ENCODE measurements around the gene LOX. TPM values are rescaled to one million over a fixed set of nuclear protein-coding genes. Genes with fewer than 3 reads are reported as not detected.

The LOX gene
- total RNA-seq (2014; rRNA removed; shearing (Covaris generic)): 16.3 and 19.2 TPM in 2 replicates

GRCh38 chr5:122078116-122079110 is at the start of gene LOX:
TSS of gene LOX (minus strand) at chr5:122078259. CDS start at chr5:122077985, 274 bp downstream.
- DNase-seq (ENCODE audit: low spot score): peak; percentile 89

DNA sequence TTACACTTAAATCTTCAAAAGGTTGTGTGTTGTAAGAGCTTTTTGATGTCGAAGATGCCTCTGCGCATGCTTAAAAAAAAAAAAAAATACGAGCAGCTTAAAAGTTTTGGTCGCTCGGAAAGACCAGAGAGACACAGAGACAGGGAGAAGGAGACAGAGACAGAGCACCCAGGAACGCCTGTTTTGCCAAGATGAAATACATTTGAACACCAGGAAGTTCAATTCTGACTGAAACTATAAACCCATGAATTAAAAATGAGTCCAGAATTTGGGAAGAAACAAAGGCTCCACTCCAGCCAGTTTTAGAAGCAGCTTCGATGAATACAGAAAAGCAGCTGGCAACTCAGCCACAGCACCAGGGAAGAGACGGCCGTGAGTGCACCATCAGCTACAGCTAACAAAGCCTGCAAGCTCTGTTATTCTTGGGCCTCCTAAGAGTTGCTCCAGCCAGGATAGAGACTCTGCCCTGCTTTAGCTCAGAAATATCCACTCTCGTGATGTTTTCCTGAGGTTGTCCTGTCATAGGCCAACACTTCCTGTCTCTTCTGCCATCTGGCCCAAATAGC is 48.8 kb upstream of the LOX start:
- DNase-seq (ENCODE audit: low spot score): no peak

GRCh38 chr5:122126177-122126755 is 48.2 kb upstream of the LOX start:
- peak; percentile 48 for DNase-seq (ENCODE audit: low spot score)

DNA sequence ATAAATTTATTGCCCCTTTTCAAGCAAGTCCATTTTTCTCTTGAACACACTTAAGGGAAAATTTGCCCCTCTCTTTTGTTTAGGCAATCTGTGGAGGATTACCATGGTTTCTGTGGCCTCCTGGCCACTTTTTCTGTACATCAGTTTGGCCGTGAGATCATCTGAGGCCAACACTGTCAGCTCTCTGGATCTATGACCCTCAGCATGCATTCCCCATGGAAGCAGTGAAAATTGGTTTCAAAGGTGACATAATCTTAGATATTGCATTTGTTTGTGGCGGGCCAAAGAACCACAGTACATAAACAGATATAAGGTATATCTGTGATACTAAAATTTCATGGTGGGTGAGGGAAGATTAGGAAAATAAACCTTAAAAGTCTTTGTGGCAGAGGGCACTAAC is 46.7 kb upstream of the LOX start:
- DNase-seq (ENCODE audit: low spot score): no peak

- DNase-seq (ENCODE audit: low spot score): no peak
These were observed 43.7 kb upstream of the LOX start for GRCh38 chr5:122121479-122122465.

- DNase-seq (ENCODE audit: low spot score): peak; percentile 44
These were observed 42.9 kb upstream of the LOX start for GRCh38 chr5:122120957-122121356.

DNA sequence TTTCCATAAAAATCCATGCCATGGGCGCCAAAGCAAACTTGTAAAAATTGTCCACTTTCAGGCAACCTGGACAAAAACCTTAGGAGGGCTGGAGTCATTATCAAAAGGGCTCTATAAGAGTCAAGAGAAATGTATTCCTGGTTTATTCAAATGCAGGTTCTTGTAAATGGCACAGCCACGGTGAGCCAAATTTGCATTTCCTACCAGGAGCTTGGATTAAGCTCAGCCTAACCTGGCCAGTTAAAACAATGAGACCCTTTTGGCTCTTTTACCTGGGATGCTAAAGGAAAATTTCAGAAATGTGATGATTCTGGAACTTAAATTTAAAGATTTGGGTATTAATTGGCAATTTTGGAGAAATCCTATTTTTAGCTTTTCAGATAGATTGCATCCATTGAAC is 42.4 kb upstream of the LOX start:
- no peak for DNase-seq (ENCODE audit: low spot score)

GRCh38 chr5:122119205-122119604 is 41.1 kb upstream of the LOX start:
- DNase-seq (ENCODE audit: low spot score): no peak

GRCh38 chr5:122118356-122118948 is 40.4 kb upstream of the LOX start:
- no peak for DNase-seq (ENCODE audit: low spot score)

DNA sequence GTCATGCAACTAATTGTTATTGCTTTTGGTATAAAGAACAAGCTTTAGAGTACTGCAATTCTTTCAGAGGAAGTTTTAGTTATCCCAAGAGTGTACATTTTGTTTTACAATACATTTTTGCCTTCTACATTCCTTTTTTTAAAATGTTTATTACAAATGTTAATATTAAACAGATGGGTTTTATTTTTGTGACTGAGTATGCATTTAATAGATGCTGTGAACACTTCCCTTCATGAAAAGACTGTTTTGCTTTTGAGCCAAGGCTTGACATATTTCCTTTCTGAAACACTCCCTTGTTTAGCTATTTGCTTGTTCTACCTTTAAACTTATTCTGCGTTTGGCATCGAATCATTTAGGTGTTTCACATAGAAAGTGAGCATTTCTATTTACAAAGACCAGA is 36.4 kb upstream of the LOX start:
- no peak for DNase-seq (ENCODE audit: low spot score)

DNA sequence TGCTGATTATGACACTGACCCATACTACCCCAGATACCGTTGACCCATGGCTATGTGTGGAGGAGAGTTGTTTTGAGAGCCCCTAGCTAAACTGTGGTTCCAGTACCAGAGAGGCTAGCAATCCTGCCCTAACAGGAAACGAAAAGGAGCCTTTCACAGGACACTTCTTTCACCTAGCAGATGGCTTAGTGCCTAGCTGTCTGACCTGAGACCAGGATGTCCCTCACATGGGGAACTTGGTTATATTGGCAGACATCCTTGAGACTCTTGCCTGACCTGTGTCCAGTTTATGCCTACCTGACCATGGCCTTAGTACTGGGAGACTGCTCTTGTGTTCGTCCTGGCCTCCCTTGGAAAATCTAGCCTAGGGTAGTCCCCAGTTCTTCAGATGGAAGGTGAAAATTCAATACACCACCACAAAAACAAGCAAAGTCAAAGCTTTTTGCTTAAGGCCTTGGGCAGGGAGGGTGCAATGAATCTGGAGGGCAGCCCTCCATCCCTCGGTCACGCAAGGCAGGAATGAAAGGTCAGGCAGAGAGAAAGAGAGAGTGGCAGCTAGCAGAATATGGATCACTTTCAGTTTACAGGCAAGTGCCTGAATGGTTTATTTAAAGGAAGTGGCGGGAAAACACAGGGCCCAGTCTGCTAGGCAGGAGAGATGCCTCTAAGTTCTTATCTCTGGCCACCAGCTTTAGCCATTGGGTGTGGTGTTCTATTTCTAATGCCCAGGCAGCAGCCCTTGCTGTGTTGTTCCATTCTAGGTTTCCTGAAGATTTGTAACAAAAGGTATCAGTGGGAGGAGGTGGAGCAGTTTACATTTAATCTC is 34.9 kb upstream of the LOX start:
- DNase-seq (ENCODE audit: low spot score): no peak

- no peak for DNase-seq (ENCODE audit: low spot score)
These were observed 34.0 kb upstream of the LOX start for GRCh38 chr5:122112063-122112462.

DNA sequence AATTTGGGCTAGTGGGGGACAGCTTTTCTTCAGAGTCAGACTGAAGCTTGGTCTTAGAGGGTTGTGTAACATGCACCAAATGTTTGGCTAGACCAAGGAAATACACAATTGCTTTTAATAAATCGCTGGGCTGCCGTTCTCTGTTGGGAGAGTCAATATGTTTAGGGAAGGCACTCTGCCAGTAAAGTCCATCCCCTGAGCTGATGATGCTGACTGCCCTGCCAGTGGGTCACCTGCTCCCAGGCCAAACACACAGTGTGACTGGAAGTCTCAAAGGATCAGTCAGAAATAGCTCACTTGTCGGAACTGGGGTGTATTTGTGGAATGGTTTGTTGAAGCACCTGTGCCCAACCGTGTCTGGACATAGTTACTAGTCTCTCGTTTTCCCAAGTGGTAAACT is 33.4 kb upstream of the LOX start:
- DNase-seq (ENCODE audit: low spot score): no peak

DNA sequence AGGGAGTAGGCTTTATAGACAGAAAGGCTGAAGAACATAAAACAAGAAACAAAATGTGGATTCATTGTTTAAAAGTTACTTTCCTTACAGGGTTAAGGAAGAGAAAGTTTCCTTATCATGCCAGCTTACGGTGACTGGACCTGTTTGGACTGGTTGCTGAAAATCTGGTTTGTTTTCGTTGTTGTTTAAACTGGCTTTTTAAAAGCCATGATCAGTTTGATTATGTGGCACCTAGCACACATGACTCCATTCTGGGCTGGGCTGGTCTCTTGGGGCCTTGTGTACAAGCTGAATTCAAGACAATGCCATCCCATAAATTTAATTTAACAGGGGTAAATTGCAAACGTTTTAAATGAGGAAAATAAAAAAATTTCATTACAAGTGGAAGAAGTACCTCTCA is 32.9 kb upstream of the LOX start:
- DNase-seq (ENCODE audit: low spot score): no peak

GRCh38 chr5:122107016-122107415 is 29.0 kb upstream of the LOX start:
- no peak for DNase-seq (ENCODE audit: low spot score)

DNA sequence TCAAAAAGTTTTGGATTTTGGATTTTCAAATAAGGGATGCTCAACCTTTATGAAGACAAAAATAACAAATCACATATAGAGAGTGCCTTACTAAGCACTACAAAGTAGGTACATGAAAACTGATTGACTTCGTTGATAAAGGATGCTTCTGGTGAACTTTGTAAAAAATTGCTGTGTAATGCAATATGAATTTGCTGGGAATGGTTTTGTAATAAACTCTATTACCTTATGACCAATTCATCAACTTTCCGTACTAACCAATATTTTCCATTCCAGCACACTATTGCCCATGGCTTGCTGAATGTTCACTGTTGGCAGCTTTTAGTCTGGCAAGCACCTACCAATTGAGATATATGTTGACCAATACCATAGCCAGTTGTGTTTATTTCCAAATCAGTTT is 27.9 kb upstream of the LOX start:
- DNase-seq (ENCODE audit: low spot score): no peak

GRCh38 chr5:122102825-122103224 is 24.8 kb upstream of the LOX start:
- no peak for DNase-seq (ENCODE audit: low spot score)

- peak; percentile 79 for DNase-seq (ENCODE audit: low spot score)
These were observed 23.7 kb upstream of the LOX start for GRCh38 chr5:122101636-122102285.

GRCh38 chr5:122099060-122099790 is 21.2 kb upstream of the LOX start:
- peak; percentile 62 for DNase-seq (ENCODE audit: low spot score)
